ENCODE results near the gene LIMS3.
"Not testable (repeated sequence)": the region's sequence is repeated elsewhere in the genome, so short reads cannot be mapped to it uniquely, and the experiment has no call there.

GRCh38 chr2:109891024-109891423 is 7.5 kb upstream of the LIMS3 start:
- not testable (repeated sequence) for TF ChIP-seq CSRNP3 (CRISPR knock-in tag; IDR thresholded peaks at IDR 0.05); ZNF565 (CRISPR knock-in tag; conservative IDR thresholded peaks at IDR 0.05; ENCODE audit: low read depth); ZFP30 (CRISPR knock-in tag; IDR thresholded peaks at IDR 0.05); TOX (CRISPR knock-in tag; IDR thresholded peaks at IDR 0.05; ENCODE audit: borderline replicate concordance); OSR1 (CRISPR knock-in tag; IDR thresholded peaks at IDR 0.05); BACH2 (CRISPR knock-in tag; IDR thresholded peaks at IDR 0.05; ENCODE audit: borderline replicate concordance); GLIS3 (CRISPR knock-in tag; IDR thresholded peaks at IDR 0.05); PATZ1 (CRISPR knock-in tag; IDR thresholded peaks at IDR 0.05; ENCODE audit: borderline replicate concordance); PPARA (CRISPR knock-in tag; IDR thresholded peaks at IDR 0.05; ENCODE audit: borderline replicate concordance); ZFP3 (CRISPR knock-in tag; IDR thresholded peaks at IDR 0.05)

Measured in SK-N-SH treated with all-trans-retinoic acid at 6 μM for 48 hours (cell line).